NCI-H524 treated with DMSO at 0.1 percent for 48 hours (cell line): ENCODE measurements around the gene TEDC2.
A peak's percentile ranks its signal among the peaks of the same experiment; 100 is the strongest.
"Not testable (repeated sequence)": the region's sequence is repeated elsewhere in the genome, so short reads cannot be mapped to it uniquely, and the experiment has no call there.

Experiments used
- DNase-seq: peaks from one replicate; lab custom pipeline; 2025; lab: John Stamatoyannopoulos, UW

The TEDC2 gene

GRCh38 chr16:2459647-2460390 lies at the start of gene TEDC2:
TSS of gene TEDC2 (plus strand) at chr16:2460109. CDS start at chr16:2460145, 36 bp downstream.
- DNase-seq: peak; percentile 88

DNA sequence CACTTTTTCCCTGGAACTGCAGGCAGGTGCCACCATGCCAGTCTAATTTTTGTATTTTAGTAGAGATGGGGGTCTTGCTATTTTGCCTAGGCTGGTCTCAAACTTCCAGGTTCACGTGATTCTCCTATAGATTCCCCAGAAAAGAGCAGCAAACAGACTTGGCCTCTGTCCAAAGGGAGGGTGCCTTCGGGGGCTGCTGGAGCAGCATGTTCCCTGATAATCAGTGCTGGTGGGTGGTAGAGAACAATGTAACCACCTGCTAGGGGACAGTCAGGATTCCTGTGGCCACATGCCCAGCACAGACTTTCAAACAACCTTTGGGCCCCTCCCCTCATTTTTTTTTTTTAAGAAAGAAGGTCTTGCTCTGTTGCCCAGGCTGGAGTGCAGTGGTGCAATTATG lies 44.8 kb upstream of the TEDC2 start:
- DNase-seq: no peak

- no peak for DNase-seq
These were observed 39.9 kb upstream of the TEDC2 start for GRCh38 chr16:2420035-2420434.

- no peak for DNase-seq
These were observed 37.6 kb upstream of the TEDC2 start for GRCh38 chr16:2422123-2422867.

- DNase-seq: no peak
These were observed 35.6 kb upstream of the TEDC2 start for GRCh38 chr16:2424061-2425007.

DNA sequence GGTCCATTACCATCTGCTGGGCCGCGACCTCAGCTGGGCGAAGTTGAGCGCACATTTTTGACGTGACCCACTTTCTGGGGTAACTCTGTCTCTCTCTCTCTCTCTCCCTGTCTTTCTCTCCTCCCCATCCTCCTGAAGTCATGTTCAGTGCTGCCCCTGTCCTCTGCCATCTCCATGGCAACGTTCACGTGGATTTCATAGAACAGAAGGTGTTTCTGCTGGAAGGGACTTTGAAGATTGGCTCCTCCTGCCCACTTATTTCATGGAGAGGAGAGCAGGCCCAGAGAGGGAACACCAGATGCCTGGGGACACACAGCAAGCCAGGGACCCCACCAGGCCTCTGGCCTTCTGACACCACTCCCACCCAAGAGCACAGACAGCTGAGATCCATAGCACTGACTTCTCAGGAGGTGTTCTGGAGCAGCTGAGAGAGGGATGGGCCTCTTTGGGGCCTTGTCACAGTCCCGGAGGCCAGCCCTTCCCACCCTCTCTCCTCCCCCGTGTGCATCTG lies 34.8 kb upstream of the TEDC2 start:
- no peak for DNase-seq

- no peak for DNase-seq
These were observed 34.0 kb upstream of the TEDC2 start for GRCh38 chr16:2425825-2426430.

- DNase-seq: no peak
These were observed 33.0 kb upstream of the TEDC2 start for GRCh38 chr16:2426941-2427361.

- no peak for DNase-seq
These were observed 32.4 kb upstream of the TEDC2 start for GRCh38 chr16:2427526-2427925.

DNA sequence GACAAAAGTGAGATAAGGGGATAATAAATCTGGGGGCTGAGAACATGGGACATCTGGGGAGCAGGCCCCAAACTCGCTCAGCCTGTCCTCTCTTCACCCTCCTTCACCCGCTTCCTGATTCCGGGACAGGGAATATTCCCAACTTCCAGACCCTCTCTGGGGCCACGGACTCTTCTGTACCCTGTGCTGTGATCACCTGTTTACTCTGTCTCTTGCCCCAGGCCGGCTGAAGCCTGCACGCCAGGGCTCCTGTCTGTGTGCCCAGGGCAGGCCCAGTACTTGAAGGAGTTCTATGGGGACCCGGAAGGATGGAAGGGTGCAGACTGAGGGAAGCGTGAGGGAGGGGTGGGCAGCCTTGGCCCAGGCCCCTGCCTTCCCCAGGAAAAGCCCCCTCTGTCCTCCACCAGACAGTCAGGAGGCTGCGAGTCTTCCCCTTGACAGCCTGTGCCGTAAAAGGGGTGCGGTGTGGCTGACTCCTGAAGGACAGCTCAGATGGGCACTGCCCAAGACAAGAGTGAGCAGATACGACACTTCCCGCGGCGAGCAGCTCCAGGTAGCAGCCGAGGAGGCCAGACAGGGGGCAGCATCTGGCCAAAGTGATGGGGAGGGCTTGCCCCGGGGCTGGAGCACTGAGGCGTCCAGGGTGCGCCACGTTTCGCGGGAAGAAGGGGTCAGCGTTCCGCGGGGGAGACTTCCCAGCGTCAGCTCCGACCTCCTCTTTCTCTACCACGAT lies 31.7 kb upstream of the TEDC2 start:
- DNase-seq: no peak

- no peak for DNase-seq
These were observed 31.2 kb upstream of the TEDC2 start for GRCh38 chr16:2428784-2429033.

DNA sequence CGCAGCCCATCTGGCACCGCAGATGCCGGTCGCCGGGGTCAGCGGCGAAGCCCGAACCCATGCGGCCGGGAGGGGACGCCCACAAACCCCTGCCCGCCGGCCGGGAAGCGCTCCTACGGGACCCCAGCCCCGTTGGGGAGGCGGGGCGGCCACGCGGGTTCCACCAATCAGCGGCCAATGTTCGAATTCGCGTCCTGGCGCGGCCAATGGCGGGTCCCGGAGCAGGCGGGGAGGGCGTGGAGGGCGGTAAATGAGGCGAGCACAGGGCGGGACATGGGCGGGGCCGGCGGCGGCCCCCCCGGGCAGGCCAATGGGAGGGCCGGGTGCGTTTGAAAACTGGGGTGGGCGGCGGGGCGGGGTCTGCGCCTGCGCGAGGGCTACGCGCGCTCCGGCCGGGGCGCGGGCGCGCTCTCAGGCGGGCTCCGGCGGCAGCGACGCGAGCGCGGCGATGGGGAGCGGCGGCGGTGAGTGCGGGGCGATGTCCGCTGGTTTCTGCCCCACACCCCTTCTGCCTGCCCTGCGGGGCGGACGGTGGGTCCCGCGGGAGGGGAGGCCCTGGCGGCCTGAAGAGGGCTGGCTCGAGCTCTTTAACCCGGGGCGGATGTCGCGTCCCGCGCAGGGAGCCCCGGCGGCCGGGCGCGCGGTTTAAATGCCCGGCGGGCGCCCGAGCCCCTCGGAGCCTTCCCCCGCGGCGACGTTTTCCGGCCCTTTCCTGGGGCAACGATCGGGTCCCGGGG lies 30.7 kb upstream of the TEDC2 start, which contains the start of gene CCNF:
Gene CCNF (plus strand): TSS at position 414 of the 737 bp plus-strand sequence. CDS start 35 bp downstream, at position 449.
- DNase-seq: peak; percentile 83

DNA sequence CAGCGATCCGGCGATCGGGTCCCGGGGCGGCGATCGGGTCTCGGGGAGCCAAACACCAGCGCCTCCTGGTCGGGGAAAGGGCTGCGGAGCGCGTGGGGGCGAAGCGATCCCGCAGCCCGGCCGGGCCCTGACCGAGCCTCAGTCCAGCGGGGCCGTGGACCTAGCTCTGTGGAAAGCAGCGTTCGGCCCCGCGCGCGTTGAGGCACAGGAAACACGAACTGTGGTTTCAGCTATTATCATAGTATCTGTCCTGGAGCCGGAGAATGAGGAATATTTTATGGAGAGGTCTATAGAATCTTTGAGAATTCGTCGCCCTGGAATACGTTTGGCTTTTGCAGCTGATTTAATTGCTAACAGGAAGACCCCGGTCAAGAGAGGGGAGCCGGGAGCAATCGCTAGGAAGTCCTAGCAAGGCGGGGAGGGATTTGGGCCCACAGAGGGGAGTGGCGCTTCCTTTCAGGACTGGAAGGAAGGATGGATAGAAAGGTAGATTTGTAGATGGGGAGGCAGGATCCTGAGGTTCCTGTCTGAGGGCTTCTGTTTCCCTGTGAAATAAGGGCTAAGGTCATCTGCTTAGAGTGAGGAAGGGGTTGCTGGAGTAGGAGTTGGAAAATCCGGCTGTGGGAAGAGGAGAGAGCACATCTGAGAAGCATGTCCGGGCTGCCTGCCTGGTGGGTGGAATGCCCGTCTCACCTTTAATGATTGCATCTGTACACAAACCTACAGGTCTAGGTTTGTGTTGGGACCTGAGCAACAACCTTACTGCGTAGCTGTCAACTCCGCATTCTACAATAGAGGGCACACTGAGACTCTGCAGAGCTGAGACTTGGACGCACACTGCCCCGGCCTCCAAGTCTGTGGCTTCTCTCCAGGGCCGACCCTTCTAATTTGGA lies 29.9 kb upstream of the TEDC2 start:
- DNase-seq: no peak

DNA sequence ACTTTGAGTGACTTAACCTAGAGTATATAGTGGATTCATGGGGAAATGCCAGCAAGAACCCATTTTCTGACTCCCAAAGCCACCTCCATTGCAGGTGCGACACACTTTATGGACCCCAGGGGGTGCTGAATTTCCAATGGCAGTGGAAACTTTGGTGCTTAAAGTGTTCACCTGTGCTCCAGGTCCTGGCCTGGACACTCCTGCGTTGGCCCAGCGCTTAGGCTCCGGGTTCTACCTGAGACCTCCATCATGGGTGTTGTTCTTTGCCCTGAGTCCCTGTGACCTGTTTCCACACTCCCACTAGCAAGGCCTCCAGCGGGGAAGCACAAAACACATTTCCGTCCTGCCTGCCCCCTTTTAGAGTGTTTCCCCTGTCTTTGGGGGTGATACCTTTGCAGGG lies 27.6 kb upstream of the TEDC2 start:
- no peak for DNase-seq

- no peak for DNase-seq
These were observed 27.0 kb upstream of the TEDC2 start for GRCh38 chr16:2432801-2433505.

- not testable (repeated sequence) for DNase-seq
These were observed 24.7 kb upstream of the TEDC2 start for GRCh38 chr16:2435236-2435635.

- no peak for DNase-seq
These were observed 23.8 kb upstream of the TEDC2 start for GRCh38 chr16:2436110-2436509.

GRCh38 chr16:2437032-2437790 lies 22.7 kb upstream of the TEDC2 start:
- no peak for DNase-seq
